Kidney capillary endothelial cell (primary cell): ENCODE data around the gene OBSL1.

ENCODE experiments used
- DNase-seq: peaks from one replicate; pipeline ENCODE4 v3.0.0-alpha.2; 2018; ENCODE audit warnings: low spot score

Gene OBSL1

GRCh38 chr2:219596954-219597551 is 25.7 kb upstream of the OBSL1 start:
- no peak for DNase-seq

GRCh38 chr2:219595256-219595655 is 23.9 kb upstream of the OBSL1 start:
- no peak for DNase-seq

GRCh38 chr2:219593154-219593553 is 21.8 kb upstream of the OBSL1 start:
- no peak for DNase-seq

GRCh38 chr2:219592736-219593135 is 21.4 kb upstream of the OBSL1 start:
- DNase-seq, result no peak

- no peak for DNase-seq
These were observed 19.8 kb upstream of the OBSL1 start for GRCh38 chr2:219591091-219591490.

GRCh38 chr2:219581346-219581745 is 10.0 kb upstream of the OBSL1 start:
- no peak for DNase-seq

- DNase-seq, result no peak
These were observed 7.7 kb upstream of the OBSL1 start for GRCh38 chr2:219578811-219579613.

GRCh38 chr2:219576505-219577388 is 5.4 kb upstream of the OBSL1 start:
- DNase-seq, result no peak

GRCh38 chr2:219575566-219576504 is 4.5 kb upstream of the OBSL1 start:
- DNase-seq, result no peak

GRCh38 chr2:219574484-219575311 is 3.4 kb upstream of the OBSL1 start:
- no peak for DNase-seq

GRCh38 chr2:219573166-219573565 is 1.8 kb upstream of the OBSL1 start:
- DNase-seq, result no peak

- DNase-seq, result no peak
These were observed 1.1 kb upstream of the OBSL1 start, which contains the start of gene INHA for GRCh38 chr2:219572237-219573001. Gene INHA (plus strand): TSS chr2:219572310. CDS start chr2:219572375, 65 bp downstream.

GRCh38 chr2:219570924-219571310 is 422 bp downstream of the OBSL1 start:
- DNase-seq, result no peak

GRCh38 chr2:219570194-219570923 is 980 bp downstream of the OBSL1 start:
- DNase-seq, result no peak

- DNase-seq, result no peak
These were observed 1.7 kb downstream of the OBSL1 start for GRCh38 chr2:219569635-219570034.

- DNase-seq, result no peak
These were observed 2.3 kb downstream of the OBSL1 start for GRCh38 chr2:219569041-219569440.

- no peak for DNase-seq
These were observed 3.5 kb downstream of the OBSL1 start for GRCh38 chr2:219567791-219568361.

- DNase-seq, result no peak
These were observed 4.2 kb downstream of the OBSL1 start for GRCh38 chr2:219567131-219567530.

- no peak for DNase-seq
These were observed 4.7 kb downstream of the OBSL1 start for GRCh38 chr2:219566640-219567039.
